ENCODE measurements around the gene BLNK. TPM values are rescaled to one million over a fixed set of nuclear protein-coding genes. Genes with fewer than 3 reads are reported as not detected.

Gene BLNK
- total RNA-seq, 1 experiment from 2014 or later, result not detected

GRCh38 chr10:96165726-96166125 lies 105.6 kb downstream of the BLNK start:
- Histone ChIP-seq H3K36me3 (ENCODE audit: insufficient read depth, low read length, poor library complexity, severe bottlenecking) (no peaks in the 10 kb centered on the region), H3K27ac (ENCODE audit: low read depth, low read length, poor library complexity, severe bottlenecking) (no peak overlapping the region), H3K27me3 (replicated peaks; ENCODE audit: insufficient read depth, low read depth, low read length, poor library complexity) (no peaks in the 10 kb centered on the region), H3K4me3 (ENCODE audit: low read depth, low read length, poor library complexity, severe bottlenecking) (no peak overlapping the region), H3K4me1 (ENCODE audit: insufficient read depth, low read length, poor library complexity, severe bottlenecking) (no peaks in the 10 kb centered on the region), H3K9me3 (ENCODE audit: low read depth, low read length, poor library complexity, severe bottlenecking) (peaks cover 10% of the 10 kb centered on the region)
- POLR2A ChIA-PET (ENCODE audit: low non-redundant PET), result interaction anchor here (0.7 kb wide), 1 partner anchor 71 kb away, joined by 9 read pairs; no protein-coding TSS in a partner anchor
- CTCF ChIA-PET, result no interaction called here
- no peak for DNase-seq (ENCODE audit: low spot score)
- TF ChIP-seq EZH2 (IDR thresholded peaks at IDR 0.05; ENCODE audit: borderline replicate concordance, low read depth, low read length, poor library complexity, severe bottlenecking) (no peak), CTCF (conservative IDR thresholded peaks at IDR 0.05; ENCODE audit: low read depth, low read length) (no peak)
- intact Hi-C loops (cut with micrococcal nuclease; ENCODE audit: unreplicated experiment), result no loop called here
- no TSS peak for BruUV-seq (replicated peaks)

GRCh38 chr10:96153070-96153469 lies 118.3 kb downstream of the BLNK start:
- ChIA-PET CTCF (no interaction called here), POLR2A (ENCODE audit: low non-redundant PET) (no interaction called here)
- DNase-seq (ENCODE audit: low spot score), result no peak
- Histone ChIP-seq H3K27me3 (replicated peaks; ENCODE audit: insufficient read depth, low read depth, low read length, poor library complexity) (no peaks in the 10 kb centered on the region), H3K9me3 (ENCODE audit: low read depth, low read length, poor library complexity, severe bottlenecking) (no peaks in the 10 kb centered on the region), H3K4me3 (ENCODE audit: low read depth, low read length, poor library complexity, severe bottlenecking) (no peak overlapping the region), H3K36me3 (ENCODE audit: insufficient read depth, low read length, poor library complexity, severe bottlenecking) (peaks cover 13% of the 10 kb centered on the region), H3K27ac (ENCODE audit: low read depth, low read length, poor library complexity, severe bottlenecking) (no peak overlapping the region), H3K4me1 (ENCODE audit: insufficient read depth, low read length, poor library complexity, severe bottlenecking) (no peaks in the 10 kb centered on the region)
- no TSS peak for BruUV-seq (replicated peaks)
- TF ChIP-seq CTCF (conservative IDR thresholded peaks at IDR 0.05; ENCODE audit: low read depth, low read length) (no peak), EZH2 (IDR thresholded peaks at IDR 0.05; ENCODE audit: borderline replicate concordance, low read depth, low read length, poor library complexity, severe bottlenecking) (no peak)
- intact Hi-C loops (cut with micrococcal nuclease; ENCODE audit: unreplicated experiment), result no loop called here

GRCh38 chr10:96152437-96152836 lies 118.9 kb downstream of the BLNK start:
- BruUV-seq (replicated peaks), result no TSS peak
- ChIA-PET CTCF (no interaction called here), POLR2A (ENCODE audit: low non-redundant PET) (no interaction called here)
- no peaks in the 10 kb centered on the region for H3K4me1 ChIP-seq (ENCODE audit: insufficient read depth, low read length, poor library complexity, severe bottlenecking)
- TF ChIP-seq EZH2 (IDR thresholded peaks at IDR 0.05; ENCODE audit: borderline replicate concordance, low read depth, low read length, poor library complexity, severe bottlenecking) (no peak), CTCF (conservative IDR thresholded peaks at IDR 0.05; ENCODE audit: low read depth, low read length) (no peak)
- peaks cover 7% of the 10 kb centered on the region for H3K36me3 ChIP-seq (ENCODE audit: insufficient read depth, low read length, poor library complexity, severe bottlenecking)
- no peak overlapping the region for H3K4me3 ChIP-seq (ENCODE audit: low read depth, low read length, poor library complexity, severe bottlenecking)
- H3K9me3 ChIP-seq (ENCODE audit: low read depth, low read length, poor library complexity, severe bottlenecking), result no peaks in the 10 kb centered on the region
- H3K27me3 ChIP-seq (replicated peaks; ENCODE audit: insufficient read depth, low read depth, low read length, poor library complexity), result no peaks in the 10 kb centered on the region
- DNase-seq (ENCODE audit: low spot score), result no peak
- intact Hi-C loops (cut with micrococcal nuclease; ENCODE audit: unreplicated experiment), result no loop called here
- H3K27ac ChIP-seq (ENCODE audit: low read depth, low read length, poor library complexity, severe bottlenecking), result no peak overlapping the region

Other genes with a start within 250 kb of the BLNK start
- 22.0 and 25.6 TPM in 2 replicates for gene CCNJ, start 228.0 kb downstream of the BLNK start, total RNA-seq (2021)
- gene ZNF518A, start 141.3 kb downstream of the BLNK start, total RNA-seq (2021), result 13.7 and 17.2 TPM in 2 replicates
- gene DNTT, start 32.9 kb upstream of the BLNK start, total RNA-seq (2021), result not detected in 2 replicates
- gene OPALIN, start 87.4 kb upstream of the BLNK start, total RNA-seq (2021), result not detected in 2 replicates
- 0.09 and 0.11 TPM in 2 replicates for gene TLL2, start 242.4 kb upstream of the BLNK start, total RNA-seq (2021)

Data from A673 (cell line).